Measurements from ENCODE around the gene KRTAP9-7.
"Not testable (repeated sequence)": the region's sequence is repeated elsewhere in the genome, so short reads cannot be mapped to it uniquely, and the experiment has no call there.

Gene KRTAP9-7, protein sequence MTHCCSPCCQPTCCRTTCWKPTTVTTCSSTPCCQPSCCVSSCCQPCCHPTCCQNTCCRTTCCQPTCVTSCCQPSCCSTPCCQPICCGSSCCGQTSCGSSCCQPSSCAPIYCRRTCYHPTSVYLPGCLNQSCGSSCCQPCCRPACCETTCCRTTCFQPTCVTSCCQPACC

DNA sequence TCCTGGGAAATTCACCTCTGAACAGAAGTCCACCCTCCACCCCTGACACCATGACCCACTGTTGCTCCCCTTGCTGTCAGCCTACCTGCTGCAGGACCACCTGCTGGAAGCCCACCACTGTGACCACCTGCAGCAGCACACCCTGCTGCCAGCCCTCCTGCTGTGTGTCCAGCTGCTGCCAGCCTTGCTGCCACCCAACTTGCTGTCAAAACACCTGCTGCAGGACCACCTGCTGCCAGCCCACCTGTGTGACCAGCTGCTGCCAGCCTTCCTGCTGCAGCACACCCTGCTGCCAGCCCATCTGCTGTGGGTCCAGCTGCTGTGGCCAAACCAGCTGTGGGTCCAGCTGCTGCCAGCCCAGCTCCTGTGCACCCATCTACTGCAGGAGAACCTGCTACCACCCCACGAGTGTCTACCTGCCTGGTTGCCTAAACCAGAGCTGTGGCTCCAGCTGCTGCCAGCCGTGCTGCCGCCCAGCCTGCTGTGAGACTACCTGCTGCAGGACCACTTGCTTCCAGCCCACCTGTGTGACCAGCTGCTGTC lies at the start of gene KRTAP9-7:
TSS of gene KRTAP9-7 (plus strand) at position 51 of the 543 bp plus-strand sequence. CDS start at position 51, 0 bp downstream.
- not testable (repeated sequence) for DNase-seq

DNA sequence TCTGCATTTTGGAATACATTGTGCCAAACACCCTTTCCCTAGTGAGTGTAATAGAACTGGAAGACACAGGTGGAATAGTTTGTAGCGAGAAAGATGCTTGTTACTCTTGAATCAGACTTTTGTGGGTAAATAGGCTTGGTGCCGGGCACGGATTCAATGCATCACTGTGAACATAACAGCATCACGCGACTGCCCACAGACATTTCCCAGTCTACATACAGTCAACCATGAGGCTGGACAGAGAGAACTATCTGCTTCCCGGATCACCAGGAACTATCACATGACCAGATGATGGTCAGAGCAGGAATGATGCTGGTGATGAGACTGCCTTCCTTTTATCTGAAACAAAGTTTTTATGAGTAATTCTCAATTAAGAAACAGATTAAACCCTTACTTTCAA lies 49.4 kb upstream of the KRTAP9-7 start:
- no peak for DNase-seq

DNA sequence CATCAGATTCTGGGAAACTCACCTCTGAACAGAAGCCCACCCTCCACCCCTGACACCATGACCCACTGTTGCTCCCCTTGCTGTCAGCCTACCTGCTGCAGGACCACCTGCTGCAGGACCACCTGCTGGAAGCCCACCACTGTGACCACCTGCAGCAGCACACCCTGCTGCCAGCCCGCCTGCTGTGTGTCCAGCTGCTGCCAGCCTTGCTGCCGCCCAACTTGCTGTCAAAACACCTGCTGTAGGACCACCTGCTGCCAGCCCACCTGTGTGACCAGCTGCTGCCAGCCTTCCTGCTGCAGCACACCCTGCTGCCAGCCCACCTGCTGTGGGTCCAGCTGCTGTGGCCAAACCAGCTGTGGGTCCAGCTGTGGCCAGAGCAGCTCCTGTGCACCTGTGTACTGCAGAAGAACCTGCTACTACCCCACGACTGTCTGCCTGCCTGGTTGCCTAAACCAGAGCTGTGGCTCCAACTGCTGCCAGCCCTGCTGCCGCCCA lies 48.9 kb upstream of the KRTAP9-7 start, which contains the start of gene KRTAP9-2:
TSS of gene KRTAP9-2 (plus strand) at position 51 of the 498 bp plus-strand sequence. CDS start at position 58, 7 bp downstream.
- DNase-seq: not testable (repeated sequence)

- no peak for DNase-seq
These were observed 45.4 kb upstream of the KRTAP9-7 start for GRCh38 chr17:41230094-41230493.

- no peak for DNase-seq
These were observed 43.8 kb upstream of the KRTAP9-7 start for GRCh38 chr17:41231731-41232130.

DNA sequence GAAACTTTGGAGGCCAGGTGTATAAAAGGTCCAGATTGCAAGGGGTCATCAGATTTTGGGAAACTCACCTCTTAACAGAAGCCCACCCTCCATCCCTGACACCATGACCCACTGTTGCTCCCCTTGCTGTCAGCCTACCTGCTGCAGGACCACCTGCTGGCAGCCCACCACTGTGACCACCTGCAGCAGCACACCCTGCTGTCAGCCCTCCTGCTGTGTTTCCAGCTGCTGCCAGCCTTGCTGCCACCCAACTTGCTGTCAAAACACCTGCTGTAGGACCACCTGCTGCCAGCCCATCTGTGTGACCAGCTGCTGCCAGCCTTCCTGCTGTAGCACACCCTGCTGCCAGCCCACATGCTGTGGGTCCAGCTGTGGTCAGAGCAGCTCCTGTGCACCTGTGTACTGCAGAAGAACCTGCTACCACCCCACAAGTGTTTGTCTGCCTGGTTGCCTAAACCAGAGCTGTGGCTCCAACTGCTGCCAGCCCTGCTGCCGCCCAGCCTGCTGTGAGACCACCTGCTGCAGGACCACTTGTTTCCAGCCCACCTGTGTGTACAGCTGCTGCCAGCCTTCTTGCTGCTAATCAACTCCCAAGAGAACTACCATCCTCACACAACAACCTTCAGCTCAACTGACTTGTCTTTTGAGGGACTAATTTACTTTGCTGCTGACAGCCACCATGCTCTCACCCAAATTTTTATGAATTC lies 42.9 kb upstream of the KRTAP9-7 start, which contains the start of gene KRTAP9-3:
TSS of gene KRTAP9-3 (plus strand) at position 51 of the 707 bp plus-strand sequence. CDS start at position 104, 53 bp downstream.
- not testable (repeated sequence) for DNase-seq

DNA sequence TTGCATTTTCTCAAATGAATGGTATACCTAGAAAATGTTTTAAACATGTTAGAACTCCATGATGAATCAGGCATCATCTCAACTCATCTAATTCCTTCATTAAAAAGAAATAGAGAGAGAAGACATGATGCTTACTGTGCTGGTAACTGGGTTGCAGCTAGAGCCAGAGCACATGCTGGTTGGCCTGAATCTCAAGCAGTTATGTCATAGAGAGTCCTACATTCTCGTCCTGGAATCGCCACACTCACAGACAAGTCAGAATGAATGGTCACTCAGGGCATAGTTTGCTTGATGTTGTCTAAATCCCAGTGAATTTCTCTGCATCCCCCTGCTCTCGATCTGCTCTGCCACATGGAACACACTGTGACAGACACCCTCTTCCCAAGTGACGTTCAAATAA lies 38.4 kb upstream of the KRTAP9-7 start:
- not testable (repeated sequence) for DNase-seq

GRCh38 chr17:41237949-41238437 lies 37.5 kb upstream of the KRTAP9-7 start, which contains the start of gene KRTAP9-8:
KRTAP9-8 (plus strand) TSS chr17:41237999; CDS start chr17:41238052, 53 bp downstream.
- not testable (repeated sequence) for DNase-seq

DNA sequence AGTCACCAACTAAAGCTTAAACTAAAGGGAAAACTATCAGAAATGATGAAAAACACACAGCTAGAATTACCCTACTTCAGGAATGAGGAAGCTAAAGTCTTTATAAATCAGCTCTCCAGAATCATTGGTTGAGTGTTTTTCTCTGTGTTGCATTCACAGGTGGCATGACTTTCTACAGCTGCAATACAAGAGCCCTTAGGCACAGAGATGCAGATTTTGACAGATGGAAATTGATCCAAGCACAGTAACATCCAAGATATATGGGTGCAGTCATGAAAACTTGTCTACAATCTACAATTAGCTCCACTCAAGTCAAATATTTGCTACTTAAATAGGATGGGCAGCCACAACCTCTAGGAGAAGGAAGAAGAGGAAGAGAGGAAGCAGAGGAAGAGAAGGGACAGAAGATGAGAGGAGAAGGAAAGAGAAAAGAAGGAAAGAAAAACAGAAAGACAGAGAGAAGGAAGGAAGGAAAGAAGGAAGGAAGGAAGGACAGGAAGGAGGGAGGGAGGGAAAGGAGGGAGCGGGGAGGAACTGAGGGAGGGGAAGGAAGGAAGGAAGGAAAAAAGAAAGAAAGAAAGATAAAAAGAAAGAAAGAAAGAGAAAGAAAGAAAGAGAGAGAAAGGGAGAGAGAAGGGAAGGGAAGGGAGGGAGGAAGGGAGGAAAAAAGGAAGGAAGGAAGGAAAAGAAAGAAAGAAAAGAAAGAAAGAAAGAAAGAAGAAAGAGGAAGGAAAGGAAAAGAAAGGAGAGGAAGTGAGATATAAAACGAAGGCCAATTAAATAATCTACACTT lies 28.3 kb upstream of the KRTAP9-7 start:
- DNase-seq: not testable (repeated sequence)

- not testable (repeated sequence) for DNase-seq
These were observed 25.8 kb upstream of the KRTAP9-7 start, which contains the start of gene KRTAP9-4 for GRCh38 chr17:41249637-41250240. KRTAP9-4 (plus strand) TSS chr17:41249687; CDS start chr17:41249721, 34 bp downstream.

DNA sequence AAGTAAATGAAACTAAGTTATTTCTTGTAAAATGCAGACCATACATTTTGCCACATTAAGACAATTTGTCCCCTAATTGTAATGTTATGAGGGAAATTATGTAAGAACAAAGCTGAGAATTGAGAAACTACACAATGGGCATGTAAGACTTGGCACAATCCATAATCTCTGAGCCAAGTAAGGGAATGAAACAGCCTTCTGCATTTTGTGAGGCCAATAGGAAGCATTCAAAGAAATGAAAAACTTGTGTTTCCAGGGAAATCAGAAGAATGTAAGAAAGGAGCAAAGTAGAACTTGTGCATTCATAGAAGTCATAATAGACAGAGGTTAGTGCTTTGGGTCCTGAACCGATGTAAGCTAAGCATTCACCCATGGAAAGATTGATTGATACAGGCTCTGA lies 24.2 kb upstream of the KRTAP9-7 start:
- no peak for DNase-seq

GRCh38 chr17:41254861-41255260 lies 20.6 kb upstream of the KRTAP9-7 start:
- DNase-seq: no peak

- DNase-seq: not testable (repeated sequence)
These were observed 19.9 kb upstream of the KRTAP9-7 start, which contains the start of gene KRTAP9-9 for GRCh38 chr17:41255381-41256290. KRTAP9-9 (plus strand) TSS chr17:41255384.

DNA sequence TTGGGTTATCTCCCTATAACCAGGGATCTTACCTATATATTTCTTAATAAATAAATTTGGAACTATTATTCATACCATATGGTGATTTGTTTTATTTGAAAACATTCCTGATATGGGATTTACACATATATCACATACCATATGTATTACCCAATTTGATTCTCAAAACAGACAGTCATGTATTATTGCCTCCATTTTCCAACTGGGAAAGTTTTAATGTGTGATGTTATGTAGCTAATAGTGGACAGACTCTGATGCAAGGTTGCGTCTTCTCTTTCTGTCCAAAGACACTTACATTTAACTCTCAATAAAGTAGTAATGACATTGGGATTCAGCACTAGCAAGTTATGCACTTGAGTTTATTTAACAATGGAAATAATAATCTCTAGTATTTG lies 19.2 kb upstream of the KRTAP9-7 start:
- DNase-seq: no peak

DNA sequence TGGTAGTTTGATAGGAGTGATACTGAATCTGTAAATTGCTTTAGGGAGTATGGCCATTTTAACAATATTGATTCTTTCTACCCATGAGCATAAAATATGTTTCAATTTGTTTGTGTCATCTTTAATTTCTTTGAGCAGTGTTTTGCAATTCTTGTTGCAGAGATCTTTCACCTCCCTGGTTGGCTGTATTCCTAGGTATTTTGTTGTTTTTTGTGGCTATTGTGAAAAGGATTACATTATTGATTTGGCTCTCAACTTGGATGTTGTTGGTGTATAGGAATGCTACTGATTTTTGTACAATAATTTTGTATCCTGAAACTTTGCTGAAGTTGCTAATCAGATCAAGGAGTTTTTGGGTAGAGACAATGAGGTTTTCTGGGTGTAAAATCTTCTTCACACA lies 17.1 kb upstream of the KRTAP9-7 start:
- no peak for DNase-seq

DNA sequence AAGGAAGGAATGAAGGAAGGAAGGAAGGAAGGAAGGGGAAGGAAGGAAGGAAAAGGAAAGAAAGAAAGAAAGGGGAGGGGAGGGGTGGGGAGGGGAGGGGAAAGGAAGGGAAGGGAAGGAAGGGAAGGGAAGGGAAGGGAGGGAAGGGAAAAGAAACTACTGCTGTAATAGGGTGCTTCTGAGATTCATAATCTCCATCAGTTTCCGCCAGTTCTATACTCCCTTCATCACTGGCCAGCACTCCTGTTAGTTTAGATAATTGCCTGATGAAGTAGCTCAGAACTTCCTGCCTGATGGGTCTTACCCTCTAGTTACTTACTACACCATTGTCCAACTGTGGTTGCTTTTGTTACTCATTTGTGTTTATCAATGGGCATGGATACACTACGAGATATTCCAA lies 12.3 kb upstream of the KRTAP9-7 start:
- DNase-seq: no peak

GRCh38 chr17:41264599-41264998 lies 10.9 kb upstream of the KRTAP9-7 start:
- DNase-seq: no peak

DNA sequence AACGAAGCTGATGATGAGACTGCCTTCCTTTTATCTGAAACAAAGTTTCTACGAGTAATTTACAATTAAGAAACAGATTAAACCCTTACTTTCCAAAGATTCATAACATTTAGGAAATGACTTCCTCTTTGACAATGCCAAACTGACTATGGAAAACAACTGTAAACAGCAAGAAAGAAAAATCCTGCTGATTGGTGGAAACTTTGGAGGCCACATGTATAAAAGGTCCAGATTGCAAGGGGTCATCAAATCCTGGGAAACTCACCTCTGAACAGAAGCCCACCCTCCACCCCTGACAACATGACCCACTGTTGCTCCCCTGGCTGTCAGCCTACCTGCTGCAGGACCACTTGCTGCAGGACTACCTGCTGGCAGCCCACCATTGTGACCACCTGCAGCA lies 10.4 kb upstream of the KRTAP9-7 start, which contains the start of gene KRTAP9-6:
TSS of gene KRTAP9-6 (plus strand) at position 301 of the 400 bp plus-strand sequence. CDS start at position 301, 0 bp downstream.
- DNase-seq: no peak

- no peak for DNase-seq
These were observed 7.8 kb upstream of the KRTAP9-7 start for GRCh38 chr17:41267711-41268110.

GRCh38 chr17:41271323-41271722 lies 4.2 kb upstream of the KRTAP9-7 start:
- DNase-seq: not testable (repeated sequence)

GRCh38 chr17:41271858-41272257 lies 3.6 kb upstream of the KRTAP9-7 start:
- no peak for DNase-seq

All from GDM1 (cell line).